SK-N-SH (cell line): ENCODE measurements around the gene GABRR2. TPM values are rescaled to one million over a fixed set of nuclear protein-coding genes. Genes with fewer than 3 reads are reported as not detected.

Source experiments
- CTCF ChIA-PET: fragments of 300-600, 350-600 bp; formaldehyde crosslinking; extraction: SDS; loops from one replicate; lab custom pipeline; 2021; lab: Yijun Ruan, JAX
- POLR2A ChIA-PET: fragments of 350-600 bp; sonication (Branson Sonifier 250); formaldehyde crosslinking; extraction: SDS; loops from one replicate; lab custom pipeline; 2020; ENCODE audit warnings: antibody characterized with exemption, inconsistent platforms; lab: Yijun Ruan, JAX
- DNase-seq: peaks from one replicate; pipeline ENCODE4 v3.0.0; 2012
- H2AFZ ChIP-seq: fragments of 200-600 bp; sonication (generic); 2 replicates; pipeline ENCODE4 v1.8.1; 2016; ENCODE audit warnings: antibody characterized with exemption, mild to moderate bottlenecking, low read depth
- H3F3A ChIP-seq: fragments of 200-600 bp; sonication (generic); replicated peaks from 2 replicates; pipeline ENCODE3; 2016; ENCODE audit warnings: antibody characterized with exemption, mild to moderate bottlenecking; ENCODE audit not compliant: insufficient read depth
- H3K27ac ChIP-seq, 2 experiments: fragments of 200-500 bp in 1 of 2; fragments of 200-600 bp in 1 of 2; sonication (Bioruptor generic) in 1 of 2; sonication (generic), shearing (Covaris generic) in 1 of 2; 2 replicates each; pipeline versions ENCODE4 v1.5.1 to v1.6.1; 2014 to 2016; ENCODE audit warnings: low read depth in 2 of 2, inconsistent platforms in 1 of 2, low read length in 1 of 2, mild to moderate bottlenecking in 1 of 2, mixed read lengths in 1 of 2
- H3K27me3 ChIP-seq: fragments of 200-600 bp; sonication (generic), shearing (Covaris generic); 2 replicates; pipeline ENCODE4 v1.6.1; 2016; ENCODE audit warnings: mixed run types; ENCODE audit not compliant: insufficient read depth
- H3K36me3 ChIP-seq, 2 experiments: fragments of 200-500 bp in 1 of 2; fragments of 200-600 bp in 1 of 2; sonication (Bioruptor generic) in 1 of 2; sonication (generic) in 1 of 2; replicated peaks in 1 of 2; 2 replicates each; pipeline versions ENCODE3 to v1.5.1; 2014 to 2016; ENCODE audit warnings: low read length in 1 of 2, mild to moderate bottlenecking in 1 of 2; ENCODE audit not compliant: insufficient read depth in 2 of 2, control insufficient read depth in 1 of 2
- H3K4me1 ChIP-seq, 2 experiments: fragments of 200-500 bp in 1 of 2; fragments of 200-600 bp in 1 of 2; sonication (Bioruptor generic) in 1 of 2; sonication (generic), shearing (Covaris generic) in 1 of 2; 2 replicates each; pipeline versions ENCODE4 v1.5.1 to v1.6.1; 2014 to 2016; ENCODE audit warnings: low read depth in 1 of 2, low read length in 1 of 2, mixed run types in 1 of 2; ENCODE audit not compliant: insufficient read depth in 2 of 2, control insufficient read depth in 1 of 2
- H3K4me2 ChIP-seq: fragments of 200-600 bp; sonication (generic), shearing (Covaris generic); 2 replicates; pipeline ENCODE4 v1.6.1; 2017; ENCODE audit warnings: mixed run types
- H3K4me3 ChIP-seq, 2 experiments: fragments of 200-500 bp in 1 of 2; fragments of 200-600 bp in 1 of 2; sonication (Bioruptor generic) in 1 of 2; sonication (generic), shearing (Covaris generic) in 1 of 2; 2 replicates each; pipeline versions ENCODE4 v1.5.1 to v1.8.1; 2014 to 2016; ENCODE audit warnings: low read depth in 2 of 2, inconsistent platforms in 1 of 2, low read length in 1 of 2, mild to moderate bottlenecking in 1 of 2, mixed read lengths in 1 of 2, moderate library complexity in 1 of 2
- H3K79me2 ChIP-seq: fragments of 200-600 bp; sonication (generic); 2 replicates; pipeline ENCODE4 v1.8.1; 2017; ENCODE audit warnings: mild to moderate bottlenecking; ENCODE audit not compliant: insufficient read depth
- H3K9ac ChIP-seq: fragments of 200-600 bp; sonication (generic); 2 replicates; pipeline ENCODE4 v1.6.1; 2017; ENCODE audit warnings: mixed run types
- H3K9me2 ChIP-seq: fragments of 200-600 bp; sonication (generic); 2 replicates; pipeline ENCODE4 v1.6.1; 2017; ENCODE audit warnings: mixed run types
- H3K9me3 ChIP-seq: fragments of 200-600 bp; sonication (generic); 2 replicates; pipeline ENCODE4 v1.6.1; 2017; ENCODE audit warnings: mixed run types, mild to moderate bottlenecking, moderate library complexity
- H4K20me1 ChIP-seq: fragments of 200-600 bp; sonication (generic); 2 replicates; pipeline ENCODE4 v1.6.1; 2017; ENCODE audit warnings: mild to moderate bottlenecking, mixed run types; ENCODE audit not compliant: insufficient read depth
- CHD2 ChIP-seq: fragments of 150-350 bp; IDR thresholded peaks from 2 replicates; pipeline ENCODE4 v1.6.1; 2018; ENCODE audit warnings: low read length; ENCODE audit not compliant: partially characterized antibody
- CTCF ChIP-seq: fragments of 200-600 bp; sonication (generic); IDR thresholded peaks from 2 replicates; pipeline ENCODE4 v1.6.1; 2017; ENCODE audit warnings: antibody characterized with exemption, mild to moderate bottlenecking, moderate library complexity
- FOSL2 ChIP-seq: IDR thresholded peaks from 2 replicates; pipeline ENCODE4 v1.4.0; 2012; ENCODE audit warnings: low read depth, mild to moderate bottlenecking, moderate library complexity, borderline replicate concordance
- IRF3 ChIP-seq: fragments of 150-350 bp; IDR thresholded peaks from 2 replicates; pipeline ENCODE4 v1.6.1; 2016; ENCODE audit warnings: mild to moderate bottlenecking, low read depth, low read length
- JUND ChIP-seq: IDR thresholded peaks from 2 replicates; pipeline ENCODE4 v1.4.0; 2012
- MAX ChIP-seq: IDR thresholded peaks from 2 replicates; pipeline ENCODE4 v1.4.0; 2012; ENCODE audit warnings: low read depth
- MEF2A ChIP-seq: IDR thresholded peaks from 2 replicates; pipeline ENCODE4 v1.4.0; 2012; ENCODE audit warnings: low read depth, borderline replicate concordance
- NFIC ChIP-seq: IDR thresholded peaks from 2 replicates; pipeline ENCODE4 v1.4.0; 2012; ENCODE audit warnings: borderline replicate concordance
- RXRA ChIP-seq: IDR thresholded peaks from 2 replicates; pipeline ENCODE4 v1.4.0; 2012; ENCODE audit warnings: low read depth, mild to moderate bottlenecking, borderline replicate concordance
- SMC3 ChIP-seq: IDR thresholded peaks from 2 replicates; pipeline ENCODE4 v1.6.1; 2012; ENCODE audit warnings: low read depth, low read length, improper control_type of control experiment
- TAF1 ChIP-seq: IDR thresholded peaks from 2 replicates; pipeline ENCODE4 v1.6.1; 2012; ENCODE audit warnings: low read depth, mild to moderate bottlenecking, low read length, moderate library complexity, borderline replicate concordance
- TCF12 ChIP-seq: IDR thresholded peaks from 2 replicates; pipeline ENCODE4 v1.4.0; 2012
- YY1 ChIP-seq: IDR thresholded peaks from 2 replicates; pipeline ENCODE4 v1.4.0; 2012; ENCODE audit warnings: low read depth, mild to moderate bottlenecking
- ZBTB33 ChIP-seq: IDR thresholded peaks from 2 replicates; pipeline ENCODE4 v1.4.0; 2012; ENCODE audit warnings: low read depth, borderline replicate concordance
- WGBS: methylation state at CpG from one replicate; pipeline ENCODE4 v1.1.6; 2017; ENCODE audit warnings: low lambda C conversion rate; 5-methylcytosine and 5-hydroxymethylcytosine counted together
- polyA plus RNA-seq, 3 experiments: library from polyadenylated mRNA; depleted of rRNA; stranded (reverse); fragments of >200 nt; gene quantifications; 2 replicates each; pipeline ENCODE4 v1.2.3, GENCODE V29; 2012
- TF ChIP-seq, protein P1 (sequence below): IDR thresholded peaks from 2 replicates; pipeline ENCODE4 v1.4.0; 2012; ENCODE audit warnings: low read depth, borderline replicate concordance
- TF ChIP-seq, protein P2 (sequence below): fragments of 150-350 bp; IDR thresholded peaks from 2 replicates; pipeline ENCODE4 v1.6.1; 2017; ENCODE audit warnings: antibody characterized with exemption, low read length, low read depth, borderline replicate concordance
- TF ChIP-seq, protein P3 (sequence below): IDR thresholded peaks from 2 replicates; pipeline ENCODE4; 2012

The GABRR2 gene
- polyA plus RNA-seq, 1 of the 3 experiments (the other 2 are of a cell fraction) = 0.18 TPM

GRCh38 chr6:89244241-89244985 is 70.7 kb downstream of the GABRR2 start:
- WGBS = 47% methylated on average over 5 of the region's 5 CpGs
- no peaks in the 10 kb centered on the region; a peak in 1 of 4 replicates for H3K4me1 ChIP-seq
- no peak overlapping the region for H3K27ac ChIP-seq
- CTCF ChIA-PET = interaction anchor here (1.1 to 6.5 kb wide), 8 partner anchors 9 to 261 kb away, joined by 3 to 100 read pairs (median 6); no protein-coding TSS in a partner anchor
- no peaks in the 10 kb centered on the region for H3K36me3 ChIP-seq
- H3K79me2 ChIP-seq = no peaks in the 10 kb centered on the region
- no peaks in the 10 kb centered on the region for H3F3A ChIP-seq
- H3K9me2 ChIP-seq = no peaks in the 10 kb centered on the region
- no peaks in the 10 kb centered on the region for H3K9me3 ChIP-seq
- no peaks in the 10 kb centered on the region for H4K20me1 ChIP-seq
- no peaks in the 10 kb centered on the region; the same call in 1 of the 2 replicates for H3K27me3 ChIP-seq
- POLR2A ChIA-PET = no interaction called here
- H3K4me3 ChIP-seq = no peak overlapping the region
- no peak overlapping the region for H3K4me2 ChIP-seq
- H2AFZ ChIP-seq = no peak overlapping the region
- H3K9ac ChIP-seq = no peak overlapping the region
- DNase-seq = no peak
- TF ChIP-seq TAF1 (no peak), TCF12 (no peak), MAX (no peak), IRF3 (no peak), RXRA (no peak), CTCF (no peak), SMC3 (no peak), MEF2A (no peak), JUND (no peak), FOSL2 (no peak), ZBTB33 (no peak), NFIC (no peak), CHD2 (no peak), YY1 (no peak)
- TF ChIP-seq, protein P1, sequence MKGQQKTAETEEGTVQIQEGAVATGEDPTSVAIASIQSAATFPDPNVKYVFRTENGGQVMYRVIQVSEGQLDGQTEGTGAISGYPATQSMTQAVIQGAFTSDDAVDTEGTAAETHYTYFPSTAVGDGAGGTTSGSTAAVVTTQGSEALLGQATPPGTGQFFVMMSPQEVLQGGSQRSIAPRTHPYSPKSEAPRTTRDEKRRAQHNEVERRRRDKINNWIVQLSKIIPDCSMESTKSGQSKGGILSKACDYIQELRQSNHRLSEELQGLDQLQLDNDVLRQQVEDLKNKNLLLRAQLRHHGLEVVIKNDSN = no peak
- TF ChIP-seq, protein P2, sequence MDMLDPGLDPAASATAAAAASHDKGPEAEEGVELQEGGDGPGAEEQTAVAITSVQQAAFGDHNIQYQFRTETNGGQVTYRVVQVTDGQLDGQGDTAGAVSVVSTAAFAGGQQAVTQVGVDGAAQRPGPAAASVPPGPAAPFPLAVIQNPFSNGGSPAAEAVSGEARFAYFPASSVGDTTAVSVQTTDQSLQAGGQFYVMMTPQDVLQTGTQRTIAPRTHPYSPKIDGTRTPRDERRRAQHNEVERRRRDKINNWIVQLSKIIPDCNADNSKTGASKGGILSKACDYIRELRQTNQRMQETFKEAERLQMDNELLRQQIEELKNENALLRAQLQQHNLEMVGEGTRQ = no peak
- TF ChIP-seq, protein P3, sequence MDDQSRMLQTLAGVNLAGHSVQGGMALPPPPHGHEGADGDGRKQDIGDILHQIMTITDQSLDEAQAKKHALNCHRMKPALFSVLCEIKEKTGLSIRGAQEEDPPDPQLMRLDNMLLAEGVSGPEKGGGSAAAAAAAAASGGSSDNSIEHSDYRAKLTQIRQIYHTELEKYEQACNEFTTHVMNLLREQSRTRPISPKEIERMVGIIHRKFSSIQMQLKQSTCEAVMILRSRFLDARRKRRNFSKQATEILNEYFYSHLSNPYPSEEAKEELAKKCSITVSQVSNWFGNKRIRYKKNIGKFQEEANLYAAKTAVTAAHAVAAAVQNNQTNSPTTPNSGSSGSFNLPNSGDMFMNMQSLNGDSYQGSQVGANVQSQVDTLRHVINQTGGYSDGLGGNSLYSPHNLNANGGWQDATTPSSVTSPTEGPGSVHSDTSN = no peak
- TF ChIP-seq, all 33 proteins: peak for 0
